ENCODE measurements around the gene EMC7.

GRCh38 chr15:34049112-34049511 lies 52.5 kb downstream of the EMC7 start:
- no peak for TF ChIP-seq POLR2A (IDR thresholded peaks at IDR 0.05)
- TF ChIP-seq CTCF (IDR thresholded peaks at IDR 0.05), result no peak
- no peak for TF ChIP-seq POLR2AphosphoS5 (IDR thresholded peaks at IDR 0.05)
- TF ChIP-seq EP300 (IDR thresholded peaks at IDR 0.05; ENCODE audit: low read depth), result no peak
